Karpas-422 (cell line): Measurements from ENCODE around the gene RXFP1. TPM values are rescaled to one million over a fixed set of nuclear protein-coding genes. Genes with fewer than 3 reads are reported as not detected.

Experiments used
- DNase-seq: peaks from one replicate; pipeline ENCODE4 v3.0.0-alpha.2; 2015
- H2AFZ ChIP-seq: fragments of 200-600 bp; sonication (generic); 2 replicates; pipeline ENCODE4 v1.6.1; 2014; ENCODE audit warnings: antibody characterized with exemption, low read length, mixed read lengths
- H3K27ac ChIP-seq: fragments of 200-600 bp; sonication (generic); 2 replicates; pipeline ENCODE4 v1.5.1; 2014; ENCODE audit warnings: mild to moderate bottlenecking, low read length, moderate library complexity
- H3K27me3 ChIP-seq: fragments of 200-600 bp; sonication (generic); 2 replicates; pipeline ENCODE4 v1.6.1; 2014; ENCODE audit warnings: low read length, mixed read lengths
- H3K36me3 ChIP-seq: fragments of 200-600 bp; sonication (generic); 2 replicates; pipeline ENCODE4 v1.6.1; 2014; ENCODE audit warnings: low read length, mixed read lengths; ENCODE audit not compliant: insufficient read depth
- H3K4me1 ChIP-seq: fragments of 200-600 bp; sonication (generic); 2 replicates; pipeline ENCODE4 v1.6.1; 2014; ENCODE audit warnings: mild to moderate bottlenecking, low read length, mixed read lengths
- H3K4me2 ChIP-seq: fragments of 200-600 bp; sonication (generic); 2 replicates; pipeline ENCODE4 v1.6.1; 2014; ENCODE audit warnings: low read length, low read depth, mild to moderate bottlenecking; ENCODE audit not compliant: poor library complexity, severe bottlenecking
- H3K4me3 ChIP-seq: fragments of 200-600 bp; sonication (generic); 2 replicates; pipeline ENCODE4 v1.5.1; 2014; ENCODE audit warnings: mild to moderate bottlenecking, antibody characterized with exemption, low read length, mixed read lengths
- H3K79me2 ChIP-seq: fragments of 200-600 bp; sonication (generic); 2 replicates; pipeline ENCODE4 v1.6.1; 2014; ENCODE audit warnings: mild to moderate bottlenecking, low read length, mixed read lengths
- H3K9ac ChIP-seq: fragments of 200-600 bp; sonication (generic); 2 replicates; pipeline ENCODE4 v1.6.0; 2014; ENCODE audit warnings: low read length
- H3K9me2 ChIP-seq: fragments of 200-600 bp; sonication (generic), shearing (Covaris generic); replicated peaks from 2 replicates; pipeline ENCODE4 v1.6.0; 2014; ENCODE audit warnings: mild to moderate bottlenecking, low read length, moderate library complexity; ENCODE audit not compliant: insufficient read depth
- H3K9me3 ChIP-seq: fragments of 300-700, 200-600 bp; sonication (generic); 2 replicates; pipeline ENCODE4 v1.6.1; 2014; ENCODE audit warnings: low read length, mixed read lengths
- H4K20me1 ChIP-seq: fragments of 200-600 bp; sonication (generic); 2 replicates; pipeline ENCODE4 v1.6.1; 2014; ENCODE audit warnings: mild to moderate bottlenecking, antibody characterized with exemption, low read length, low read depth; ENCODE audit not compliant: insufficient read depth
- total RNA-seq: library from RNA; depleted of rRNA; stranded (reverse); fragments of >200 nt; shearing (Covaris generic); gene quantifications from 2 replicates; pipeline ENCODE4 v1.2.3, GENCODE V29; 2014; ENCODE audit warnings: low replicate concordance

The RXFP1 gene
- total RNA-seq, 1 experiment from 2014 or later: not detected

DNA sequence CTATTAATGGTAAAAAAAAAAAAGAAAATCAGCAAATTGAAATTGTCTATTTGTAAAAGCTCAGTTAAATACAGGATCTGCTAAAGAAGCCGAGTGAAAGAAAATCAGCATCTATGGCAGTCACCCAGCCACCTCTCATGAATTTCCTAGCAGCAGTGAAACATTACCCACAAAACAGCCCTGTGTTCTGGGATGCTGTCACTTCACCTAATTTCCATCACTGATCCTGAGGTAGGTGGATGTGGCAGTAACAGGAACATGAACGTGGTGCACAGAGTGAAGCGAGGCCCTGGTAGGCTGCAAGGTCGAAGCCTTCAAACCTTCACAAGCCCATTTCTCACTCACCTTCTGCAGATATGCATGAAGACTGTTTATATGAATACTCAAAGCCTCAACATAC lies 65.2 kb downstream of the RXFP1 start:
- Histone ChIP-seq H3K4me3 (no peak overlapping the region), H3K36me3 (no peaks in the 10 kb centered on the region), H3K9me2 (no peaks in the 10 kb centered on the region), H3K4me2 (no peak overlapping the region), H3K9ac (no peak overlapping the region), H4K20me1 (no peaks in the 10 kb centered on the region), H3K27ac (no peak overlapping the region), H3K79me2 (no peaks in the 10 kb centered on the region), H3K9me3 (no peaks in the 10 kb centered on the region), H2AFZ (no peak overlapping the region), H3K27me3 (no peaks in the 10 kb centered on the region), H3K4me1 (no peaks in the 10 kb centered on the region; the same call in 1 of the 2 replicates)
- no peak for DNase-seq

DNA sequence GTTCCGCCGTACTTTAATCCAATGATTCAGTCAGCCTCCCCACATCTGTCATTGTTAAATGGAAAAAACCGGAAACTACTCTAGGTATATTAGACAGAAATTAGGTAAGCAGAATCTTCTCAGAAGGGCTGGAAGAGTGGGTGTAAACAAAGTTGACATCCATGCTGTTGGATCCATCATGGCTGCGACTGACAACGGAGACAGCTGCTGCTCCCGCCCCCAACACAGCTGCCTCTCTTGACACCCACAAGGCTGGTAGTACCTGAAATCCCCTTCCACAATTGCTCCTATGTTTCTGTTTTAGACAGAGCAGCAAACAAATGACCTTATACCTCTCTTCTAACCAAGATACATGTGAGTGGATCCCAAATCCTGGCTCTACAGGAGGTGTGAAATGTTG lies 66.6 kb downstream of the RXFP1 start:
- Histone ChIP-seq H3K36me3 (no peaks in the 10 kb centered on the region), H3K79me2 (no peaks in the 10 kb centered on the region), H3K9me2 (no peaks in the 10 kb centered on the region), H3K4me2 (no peak overlapping the region), H3K27ac (no peak overlapping the region), H3K9ac (no peak overlapping the region), H3K4me1 (no peaks in the 10 kb centered on the region; the same call in 1 of the 2 replicates), H3K4me3 (no peak overlapping the region), H2AFZ (no peak overlapping the region), H3K27me3 (no peaks in the 10 kb centered on the region), H3K9me3 (no peaks in the 10 kb centered on the region), H4K20me1 (no peaks in the 10 kb centered on the region)
- no peak for DNase-seq

DNA sequence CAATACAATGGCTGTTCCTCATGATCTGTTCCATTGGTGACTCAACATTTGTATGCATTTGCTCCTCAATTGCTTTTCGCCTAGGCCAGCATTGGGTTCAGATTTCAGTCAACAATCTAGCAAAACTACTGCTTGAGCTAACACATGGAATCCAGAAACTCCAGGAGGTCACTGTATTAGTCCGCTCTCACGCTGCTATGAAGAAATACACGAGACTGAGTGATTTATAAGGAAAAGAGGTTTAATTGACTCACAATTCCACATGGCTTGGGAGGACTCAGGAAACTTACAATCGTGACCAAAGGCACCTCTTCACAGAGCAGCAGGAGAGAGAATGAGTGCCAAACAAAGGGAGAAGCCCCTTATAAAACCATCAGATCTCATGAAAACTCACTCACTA lies 67.1 kb downstream of the RXFP1 start:
- no peak overlapping the region for H3K4me3 ChIP-seq
- no peak overlapping the region for H2AFZ ChIP-seq
- DNase-seq: no peak
- H3K27ac ChIP-seq: no peak overlapping the region
- no peak overlapping the region for H3K9ac ChIP-seq
- no peaks in the 10 kb centered on the region for H4K20me1 ChIP-seq
- H3K9me2 ChIP-seq: no peaks in the 10 kb centered on the region
- H3K4me2 ChIP-seq: no peak overlapping the region
- H3K36me3 ChIP-seq: no peaks in the 10 kb centered on the region
- no peaks in the 10 kb centered on the region; the same call in 1 of the 2 replicates for H3K4me1 ChIP-seq
- no peaks in the 10 kb centered on the region for H3K9me3 ChIP-seq
- no peaks in the 10 kb centered on the region for H3K27me3 ChIP-seq
- H3K79me2 ChIP-seq: no peaks in the 10 kb centered on the region

DNA sequence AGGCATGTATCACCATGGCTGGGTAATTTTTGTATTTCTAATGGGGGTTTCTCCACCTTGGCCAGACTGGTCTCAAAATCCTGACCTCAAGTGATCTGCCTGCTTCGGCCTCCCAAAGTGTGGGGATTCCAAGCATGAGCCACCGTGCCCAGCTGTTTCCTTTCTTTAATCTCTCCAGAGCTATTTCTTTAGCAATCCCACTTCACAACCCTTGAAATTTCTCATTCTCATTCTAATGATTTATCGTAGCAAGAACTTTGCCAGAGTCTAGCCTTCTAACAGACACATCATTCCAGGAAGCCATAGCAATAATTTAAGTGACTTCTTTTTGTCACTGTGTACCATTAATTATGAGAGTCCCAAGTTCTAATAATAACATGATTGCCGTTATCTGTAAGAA lies 68.6 kb downstream of the RXFP1 start:
- Histone ChIP-seq H3K4me2 (no peak overlapping the region), H2AFZ (no peak overlapping the region), H4K20me1 (no peaks in the 10 kb centered on the region), H3K79me2 (no peaks in the 10 kb centered on the region), H3K27ac (no peak overlapping the region), H3K4me3 (no peak overlapping the region), H3K4me1 (no peaks in the 10 kb centered on the region; the same call in 1 of the 2 replicates), H3K9me2 (no peaks in the 10 kb centered on the region), H3K9me3 (no peaks in the 10 kb centered on the region), H3K9ac (no peak overlapping the region), H3K27me3 (no peaks in the 10 kb centered on the region), H3K36me3 (no peaks in the 10 kb centered on the region)
- DNase-seq: no peak

DNA sequence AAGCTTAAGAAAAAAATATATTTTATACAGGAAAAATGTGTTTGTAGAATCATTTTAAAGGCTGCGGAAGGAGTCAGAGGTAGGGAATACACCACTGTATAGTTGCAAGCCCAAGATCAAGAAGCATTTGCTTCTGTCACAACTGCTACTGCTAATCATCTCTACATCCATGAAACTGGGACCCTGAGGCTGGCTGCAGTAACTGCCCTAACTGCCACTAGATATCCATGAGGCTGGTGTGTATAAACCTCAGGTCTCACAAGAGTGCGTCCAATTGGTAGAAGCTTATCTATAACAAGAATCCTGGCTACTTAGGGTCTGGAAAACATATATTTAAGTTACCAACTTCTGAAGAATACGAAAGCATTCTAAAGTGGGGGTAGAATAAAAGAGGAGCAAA lies 69.1 kb downstream of the RXFP1 start:
- Histone ChIP-seq H3K36me3 (no peaks in the 10 kb centered on the region), H4K20me1 (no peaks in the 10 kb centered on the region), H3K4me1 (no peaks in the 10 kb centered on the region; the same call in 1 of the 2 replicates), H3K4me2 (no peak overlapping the region), H3K27ac (no peak overlapping the region), H3K9ac (no peak overlapping the region), H3K9me2 (no peaks in the 10 kb centered on the region), H3K4me3 (no peak overlapping the region), H2AFZ (no peak overlapping the region), H3K9me3 (no peaks in the 10 kb centered on the region), H3K79me2 (no peaks in the 10 kb centered on the region), H3K27me3 (no peaks in the 10 kb centered on the region)
- DNase-seq: no peak

DNA sequence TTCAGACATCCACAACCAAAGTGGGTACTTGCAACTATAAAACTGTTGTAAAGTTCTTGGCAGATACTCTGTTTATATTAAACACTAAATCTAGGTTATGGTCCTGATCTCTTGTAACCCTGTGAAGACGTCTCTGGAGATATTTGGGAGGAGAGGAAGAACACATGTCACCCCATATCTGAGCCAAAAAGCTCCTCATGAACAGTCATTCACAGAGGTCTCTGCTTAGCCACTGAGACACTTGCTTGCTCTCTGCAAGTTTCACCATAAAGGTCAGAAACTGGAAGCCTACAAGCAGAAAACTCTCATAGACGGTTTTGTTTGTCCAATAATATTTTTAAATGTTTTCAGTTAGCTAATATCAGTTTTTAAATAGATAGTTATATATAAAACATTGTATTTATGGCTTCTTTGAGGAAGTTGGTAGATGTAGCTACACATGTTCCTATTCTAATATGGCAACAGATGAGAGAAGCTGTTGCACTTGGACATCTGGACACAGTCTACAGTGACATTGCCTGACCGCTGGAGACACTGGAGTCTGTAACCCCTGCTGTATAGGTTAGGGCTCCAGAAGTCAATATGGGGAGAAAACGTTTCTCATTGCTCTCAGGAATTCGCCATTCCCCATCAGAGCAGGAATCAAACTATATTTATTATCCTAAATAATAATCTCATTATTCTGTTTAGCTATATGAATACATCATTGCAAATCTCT lies 76.4 kb downstream of the RXFP1 start:
- Histone ChIP-seq H3K4me1 (no peaks in the 10 kb centered on the region), H2AFZ (no peak overlapping the region), H3K4me2 (no peak overlapping the region), H3K4me3 (no peak overlapping the region), H3K27me3 (no peaks in the 10 kb centered on the region), H3K9ac (no peak overlapping the region), H3K9me3 (no peaks in the 10 kb centered on the region), H4K20me1 (no peaks in the 10 kb centered on the region), H3K27ac (no peak overlapping the region), H3K9me2 (no peaks in the 10 kb centered on the region), H3K36me3 (no peaks in the 10 kb centered on the region), H3K79me2 (no peaks in the 10 kb centered on the region)
- no peak for DNase-seq

DNA sequence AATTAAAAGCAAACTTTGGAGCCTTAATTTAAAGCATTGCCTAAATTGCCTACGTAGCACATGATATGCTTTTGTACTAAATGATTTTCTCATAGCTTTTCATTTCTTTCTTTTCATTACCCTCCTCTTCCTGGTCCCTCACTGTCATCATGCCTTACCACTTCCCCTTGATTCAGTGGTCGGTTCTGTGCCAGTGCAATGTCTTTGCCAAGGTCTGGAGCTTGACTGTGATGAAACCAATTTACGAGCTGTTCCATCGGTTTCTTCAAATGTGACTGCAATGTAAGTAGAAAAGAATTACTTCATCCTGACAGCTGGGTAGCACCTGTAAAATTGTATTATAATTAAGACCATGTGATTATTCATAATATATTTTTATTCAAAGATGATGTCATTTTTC lies 77.5 kb downstream of the RXFP1 start:
- Histone ChIP-seq H3K36me3 (no peaks in the 10 kb centered on the region), H3K4me3 (no peak overlapping the region), H2AFZ (no peak overlapping the region), H3K79me2 (no peaks in the 10 kb centered on the region), H3K27ac (no peak overlapping the region), H4K20me1 (no peaks in the 10 kb centered on the region), H3K27me3 (no peaks in the 10 kb centered on the region), H3K4me2 (no peak overlapping the region), H3K9ac (no peak overlapping the region), H3K9me2 (no peaks in the 10 kb centered on the region), H3K4me1 (no peaks in the 10 kb centered on the region), H3K9me3 (no peaks in the 10 kb centered on the region)
- DNase-seq: no peak

DNA sequence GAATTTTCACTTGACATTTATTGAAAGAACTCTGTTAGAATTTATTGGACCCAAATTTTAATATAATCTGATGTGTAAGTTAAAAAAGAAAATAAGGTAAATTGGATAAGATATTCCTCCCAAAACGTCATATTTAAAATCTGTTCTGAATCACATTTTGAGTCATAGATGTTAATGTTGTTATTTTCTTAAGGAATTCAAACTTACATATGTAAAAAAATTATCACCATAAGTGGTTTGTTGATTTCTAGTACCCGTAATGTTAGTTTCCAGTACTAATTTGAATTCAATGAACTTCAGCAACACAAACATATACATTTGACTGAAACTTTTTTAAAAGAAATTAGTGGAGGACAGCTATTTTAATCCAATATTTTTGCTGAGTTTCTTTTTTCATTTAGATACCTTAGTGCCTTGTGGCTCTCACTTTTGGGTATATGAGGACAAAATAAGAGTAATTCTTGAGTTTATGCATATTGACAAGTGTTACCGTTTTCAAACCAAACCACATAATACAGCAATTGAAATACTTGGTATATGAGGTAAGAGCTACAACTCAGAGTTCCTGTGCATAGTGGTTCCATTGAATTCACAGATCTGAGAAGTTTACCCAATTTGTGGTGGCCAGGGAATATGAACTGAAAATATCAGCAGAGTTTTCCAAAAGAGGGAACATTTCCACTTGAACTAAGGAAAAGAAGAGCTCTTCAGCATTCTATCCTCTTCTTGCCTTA lies 78.2 kb downstream of the RXFP1 start:
- Histone ChIP-seq H3K36me3 (no peaks in the 10 kb centered on the region), H3K9me3 (no peaks in the 10 kb centered on the region), H3K79me2 (no peaks in the 10 kb centered on the region), H4K20me1 (no peaks in the 10 kb centered on the region), H3K27ac (no peak overlapping the region), H3K27me3 (no peaks in the 10 kb centered on the region), H3K9me2 (no peaks in the 10 kb centered on the region), H3K4me3 (no peak overlapping the region), H3K4me2 (no peak overlapping the region), H2AFZ (no peak overlapping the region), H3K9ac (no peak overlapping the region), H3K4me1 (no peaks in the 10 kb centered on the region)
- DNase-seq: no peak
